GM21723 (cell line): ENCODE measurements around the gene RPAP2.
A peak's percentile ranks its signal among the peaks of the same experiment; 100 is the strongest.
"Not testable (repeated sequence)": the region's sequence is repeated elsewhere in the genome, so short reads cannot be mapped to it uniquely, and the experiment has no call there.

ENCODE experiments used
- ATAC-seq: cut with Tn5 transposase; IDR thresholded peaks from one replicate; pipeline ENCODE4 v1.9.1; 2021; ENCODE audit warnings: mild to moderate bottlenecking, moderate library complexity; ENCODE audit not compliant: unreplicated experiment

Gene RPAP2

DNA sequence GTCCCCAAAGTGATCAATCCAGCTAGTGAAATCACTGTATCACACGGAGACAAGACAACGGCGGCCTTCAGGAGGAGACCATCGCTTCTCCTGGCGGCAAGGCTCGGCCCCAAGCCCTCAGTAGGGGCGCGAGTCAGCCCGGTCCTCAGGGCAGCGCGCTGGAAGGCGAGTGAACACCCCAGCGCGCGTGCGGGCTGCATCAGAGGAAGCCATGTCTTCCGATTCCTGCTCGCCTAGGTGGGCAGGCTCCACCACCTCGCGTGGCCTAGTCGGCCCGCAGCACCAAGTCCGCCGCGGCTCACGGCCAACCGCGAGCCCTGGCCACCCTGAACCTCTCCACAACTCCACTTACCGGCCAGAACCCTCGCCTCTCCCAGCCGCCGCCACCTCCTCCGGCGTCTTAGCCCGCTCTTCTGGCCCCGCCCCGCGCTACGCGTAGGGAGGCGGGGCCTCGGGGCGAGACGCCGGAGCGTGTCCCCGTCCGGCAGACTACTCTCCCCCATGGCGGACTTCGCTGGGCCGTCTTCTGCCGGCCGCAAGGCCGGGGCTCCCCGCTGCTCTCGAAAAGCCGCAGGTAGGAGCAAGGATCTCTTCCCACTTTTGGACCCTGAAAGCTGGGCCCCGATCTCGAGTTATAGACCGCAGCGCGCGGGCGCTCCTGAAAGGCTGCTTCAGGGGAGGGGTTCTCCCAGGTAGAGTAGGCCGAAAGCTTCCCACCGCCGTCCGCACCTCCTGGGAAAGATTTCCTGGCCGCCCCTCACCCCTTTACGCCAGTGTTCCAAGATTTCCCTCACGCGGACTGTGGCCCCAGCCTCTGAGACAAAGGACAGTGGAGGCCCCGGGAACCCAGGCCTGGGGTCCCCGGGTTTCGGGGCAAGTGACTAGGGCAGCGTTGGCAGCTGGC is at the start of gene RPAP2, which contains the start of gene GLMN:
RPAP2 (plus strand) TSS at position 487 of the 904 bp plus-strand sequence; CDS start at position 502, 15 bp downstream.
GLMN (minus strand) TSS at position 415 of the 904 bp plus-strand sequence. CDS start 988 bp downstream, outside the sequence.
- ATAC-seq, result peak; percentile 98

GRCh38 chr1:92254714-92255113 is 44.1 kb upstream of the RPAP2 start:
- not testable (repeated sequence) for ATAC-seq

- ATAC-seq, result no peak
Observed at GRCh38 chr1:92259350-92259749, 39.5 kb upstream of the RPAP2 start.

- no peak for ATAC-seq
Observed at GRCh38 chr1:92262516-92262915, 36.3 kb upstream of the RPAP2 start.

- no peak for ATAC-seq
Observed at GRCh38 chr1:92273039-92273438, 25.8 kb upstream of the RPAP2 start.

- ATAC-seq, result no peak
Observed at GRCh38 chr1:92274939-92275338, 23.9 kb upstream of the RPAP2 start.

DNA sequence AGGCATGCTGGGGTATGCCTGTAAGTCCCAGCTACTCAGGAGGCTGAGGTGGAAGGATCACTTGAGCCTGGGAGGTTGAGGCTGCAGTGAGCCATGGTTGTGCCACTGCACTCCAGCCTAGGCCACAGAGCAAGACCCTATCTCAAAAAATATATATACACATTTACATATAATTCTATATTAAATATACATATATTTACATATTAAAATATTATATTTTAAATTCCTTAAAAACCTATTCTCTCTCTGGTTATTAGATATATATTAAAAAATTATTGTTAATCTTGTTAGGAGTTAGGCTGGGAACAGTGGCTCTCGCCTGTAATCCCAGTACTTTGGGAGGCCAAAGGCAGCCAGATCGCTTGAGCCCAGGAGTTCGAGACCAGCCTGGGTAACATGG is 22.8 kb upstream of the RPAP2 start:
- ATAC-seq, result no peak

GRCh38 chr1:92277105-92277723 is 21.6 kb upstream of the RPAP2 start:
- no peak for ATAC-seq

DNA sequence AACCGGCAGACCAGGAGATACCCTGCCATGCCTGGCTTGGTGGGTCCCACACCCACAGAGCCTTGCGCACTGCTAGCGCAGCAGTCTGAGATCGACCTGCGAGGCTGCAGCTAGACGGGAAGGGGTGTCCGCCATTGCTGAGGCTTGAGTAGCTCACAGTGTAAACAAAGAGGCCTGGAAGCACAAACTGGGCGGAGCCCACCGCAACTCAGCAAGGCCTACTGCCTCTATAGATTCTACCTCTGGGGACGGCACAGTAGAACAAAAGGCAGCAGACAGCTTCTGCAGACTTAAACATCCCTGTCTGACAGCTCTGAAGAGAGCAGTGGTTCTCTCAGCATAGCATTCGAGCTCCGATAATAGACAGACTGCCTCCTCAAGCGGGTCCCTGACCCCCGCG is 19.1 kb upstream of the RPAP2 start:
- not testable (repeated sequence) for ATAC-seq

GRCh38 chr1:92281411-92281810 is 17.4 kb upstream of the RPAP2 start:
- not testable (repeated sequence) for ATAC-seq

- ATAC-seq, result no peak
Observed at GRCh38 chr1:92291372-92291999, 7.4 kb upstream of the RPAP2 start.

GRCh38 chr1:92298213-92298572 is 666 bp upstream of the RPAP2 start:
- ATAC-seq, result peak; percentile 4

- no peak for ATAC-seq
Observed at GRCh38 chr1:92299477-92300150, 755 bp downstream of the RPAP2 start.

DNA sequence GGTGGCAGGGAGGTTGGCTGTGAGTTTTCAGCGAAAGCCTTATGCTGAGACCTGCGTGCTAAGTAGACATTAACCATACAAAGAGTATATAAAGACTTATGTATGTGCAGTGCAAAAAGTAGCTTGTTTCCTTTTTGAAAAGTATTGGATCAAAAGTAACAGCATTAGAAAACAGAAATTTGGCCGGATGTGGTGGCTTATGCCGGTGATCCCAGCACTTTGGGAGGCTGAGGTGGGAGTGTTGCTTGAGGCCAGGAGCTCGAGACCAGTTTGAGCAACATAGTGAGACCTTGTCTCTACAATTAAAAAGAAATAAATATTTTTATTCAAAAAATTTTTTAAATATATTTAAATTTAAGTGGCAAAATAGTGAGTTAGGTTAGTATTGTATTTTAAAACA is 2.2 kb downstream of the RPAP2 start:
- ATAC-seq, result no peak

GRCh38 chr1:92306020-92306419 is 7.2 kb downstream of the RPAP2 start:
- ATAC-seq, result no peak

GRCh38 chr1:92307980-92308379 is 9.1 kb downstream of the RPAP2 start:
- no peak for ATAC-seq

GRCh38 chr1:92310185-92310597 is 11.3 kb downstream of the RPAP2 start:
- ATAC-seq, result peak; percentile 61

DNA sequence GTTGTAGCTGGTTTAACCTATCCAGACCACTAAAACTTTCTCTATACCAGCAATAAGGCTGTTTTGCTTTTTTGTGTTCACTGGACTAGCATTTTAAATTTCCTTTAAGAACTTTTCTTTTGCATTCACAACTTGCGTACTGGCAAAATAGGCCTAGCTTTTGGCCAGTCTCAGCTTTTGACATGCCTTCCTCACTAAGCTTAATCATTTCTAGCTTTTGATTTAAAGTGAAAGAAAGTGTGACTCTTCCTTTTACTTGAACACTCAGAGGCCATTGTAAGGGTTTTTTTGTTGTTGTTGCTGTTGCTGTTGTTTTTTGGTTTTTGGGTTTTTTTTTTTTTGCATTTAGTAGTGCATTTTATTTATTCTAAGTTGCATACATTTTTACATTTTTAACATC is 15.2 kb downstream of the RPAP2 start:
- ATAC-seq, result no peak

GRCh38 chr1:92315766-92316599 is 17.1 kb downstream of the RPAP2 start:
- no peak for ATAC-seq

GRCh38 chr1:92317836-92318493 is 19.1 kb downstream of the RPAP2 start:
- ATAC-seq, result no peak
